Measurements from ENCODE around the gene GCK. TPM values are rescaled to one million over a fixed set of nuclear protein-coding genes. Genes with fewer than 3 reads are reported as not detected.

Gene GCK
- polyA plus RNA-seq, 1 of the 3 experiments (the other 2 are of a cell fraction): 1.6 TPM

DNA sequence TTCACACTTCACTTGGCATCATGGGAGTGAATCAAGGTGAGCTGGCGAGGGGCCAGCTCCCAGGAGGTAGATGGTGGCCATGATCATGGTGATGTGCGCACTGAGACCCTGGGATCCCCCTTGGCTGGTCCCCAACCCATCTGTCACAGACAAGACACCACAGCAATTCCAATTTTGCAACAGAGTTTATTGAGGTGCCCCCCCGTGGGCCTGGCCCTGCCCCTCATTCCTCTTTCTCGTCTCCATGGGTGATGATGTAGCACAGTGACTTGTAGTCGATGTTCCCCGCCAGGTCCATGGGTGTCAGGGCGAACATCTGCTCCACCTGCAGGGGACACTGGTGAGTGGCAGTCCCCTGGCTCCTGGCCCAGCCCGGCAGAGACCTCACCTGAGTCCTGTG lies 50.5 kb downstream of the GCK start:
- no peak overlapping the region for H2AFZ ChIP-seq (ENCODE audit: low read depth)
- no peaks in the 10 kb centered on the region for H3K27me3 ChIP-seq (ENCODE audit: insufficient read depth)
- no peak overlapping the region for H3K4me3 ChIP-seq (ENCODE audit: low read depth in 2 of 2, low read length in 1 of 2)
- no peak overlapping the region for H3K27ac ChIP-seq (ENCODE audit: low read depth in 2 of 2, low read length in 1 of 2)
- H3K79me2 ChIP-seq (ENCODE audit: insufficient read depth): no peaks in the 10 kb centered on the region
- POLR2A ChIA-PET: interaction anchor here (1.5 kb wide), 1 partner anchor 15 kb away, joined by 4 read pairs; the partner anchor contains the start of gene POLD2
- TF ChIP-seq, protein P1, sequence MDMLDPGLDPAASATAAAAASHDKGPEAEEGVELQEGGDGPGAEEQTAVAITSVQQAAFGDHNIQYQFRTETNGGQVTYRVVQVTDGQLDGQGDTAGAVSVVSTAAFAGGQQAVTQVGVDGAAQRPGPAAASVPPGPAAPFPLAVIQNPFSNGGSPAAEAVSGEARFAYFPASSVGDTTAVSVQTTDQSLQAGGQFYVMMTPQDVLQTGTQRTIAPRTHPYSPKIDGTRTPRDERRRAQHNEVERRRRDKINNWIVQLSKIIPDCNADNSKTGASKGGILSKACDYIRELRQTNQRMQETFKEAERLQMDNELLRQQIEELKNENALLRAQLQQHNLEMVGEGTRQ (IDR thresholded peaks at IDR 0.05; ENCODE audit: borderline replicate concordance, low read depth, low read length): no peak
- TF ChIP-seq NRF1 (IDR thresholded peaks at IDR 0.05; ENCODE audit: low read depth, low read length) (no peak), EP300 (IDR thresholded peaks at IDR 0.05; ENCODE audit: borderline replicate concordance in 1 of 2, low read depth in 1 of 2, low read length in 1 of 2) (no peak), RAD21 (IDR thresholded peaks at IDR 0.05; ENCODE audit: low read length) (no peak), CHD2 (IDR thresholded peaks at IDR 0.05; ENCODE audit: low read length, partially characterized antibody) (no peak)
- TF ChIP-seq, protein P2, sequence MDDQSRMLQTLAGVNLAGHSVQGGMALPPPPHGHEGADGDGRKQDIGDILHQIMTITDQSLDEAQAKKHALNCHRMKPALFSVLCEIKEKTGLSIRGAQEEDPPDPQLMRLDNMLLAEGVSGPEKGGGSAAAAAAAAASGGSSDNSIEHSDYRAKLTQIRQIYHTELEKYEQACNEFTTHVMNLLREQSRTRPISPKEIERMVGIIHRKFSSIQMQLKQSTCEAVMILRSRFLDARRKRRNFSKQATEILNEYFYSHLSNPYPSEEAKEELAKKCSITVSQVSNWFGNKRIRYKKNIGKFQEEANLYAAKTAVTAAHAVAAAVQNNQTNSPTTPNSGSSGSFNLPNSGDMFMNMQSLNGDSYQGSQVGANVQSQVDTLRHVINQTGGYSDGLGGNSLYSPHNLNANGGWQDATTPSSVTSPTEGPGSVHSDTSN (IDR thresholded peaks at IDR 0.05): no peak
- no peaks in the 10 kb centered on the region for H3K36me3 ChIP-seq (replicated peaks in 1 of 2; ENCODE audit: control insufficient read depth in 1 of 2, insufficient read depth in 2 of 2, low read length in 1 of 2)
- no peak overlapping the region for H3K4me2 ChIP-seq
- CTCF ChIA-PET: interaction anchor here (1.1 to 1.8 kb wide), 2 partner anchors 51 to 58 kb away, joined by 3 to 5 read pairs; partner anchors contain the start of gene GCK
- peaks cover 5% of the 10 kb centered on the region for H3F3A ChIP-seq (replicated peaks; ENCODE audit: insufficient read depth)
- H3K9ac ChIP-seq: no peak overlapping the region
- WGBS (ENCODE audit: low lambda C conversion rate): 79% methylated on average over 5 of the region's 8 CpGs
- no peak for DNase-seq
- no peaks in the 10 kb centered on the region for H4K20me1 ChIP-seq (ENCODE audit: insufficient read depth)
- no peaks in the 10 kb centered on the region for H3K9me2 ChIP-seq
- H3K4me1 ChIP-seq (ENCODE audit: control insufficient read depth in 1 of 2, insufficient read depth in 2 of 2, low read depth in 1 of 2, low read length in 1 of 2): peaks cover 0 to 5% of the 10 kb centered on the region in 2 experiments; a peak in 1 of 4 replicates
- no peaks in the 10 kb centered on the region for H3K9me3 ChIP-seq

DNA sequence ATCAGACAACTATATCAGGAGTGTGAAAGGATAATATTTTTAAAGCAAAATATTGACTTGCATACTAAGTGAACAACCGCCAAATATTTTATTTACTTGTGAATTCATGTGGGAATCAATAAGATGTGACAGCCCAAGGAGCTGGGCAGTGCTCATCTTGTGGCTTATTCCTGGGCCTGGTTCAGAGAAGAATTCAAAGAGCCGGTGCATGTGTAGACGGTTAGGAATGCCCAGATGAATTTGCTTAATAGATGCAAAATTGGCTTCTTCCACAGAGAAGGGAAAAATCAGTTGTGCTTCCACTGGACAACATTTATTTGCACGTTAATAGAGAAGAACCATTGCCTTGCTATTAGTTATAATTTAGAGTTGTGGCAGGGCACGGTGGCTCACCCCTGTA lies 52.5 kb downstream of the GCK start:
- H3K36me3 ChIP-seq (replicated peaks in 1 of 2; ENCODE audit: control insufficient read depth in 1 of 2, insufficient read depth in 2 of 2, low read length in 1 of 2): no peaks in the 10 kb centered on the region
- POLR2A ChIA-PET: no interaction called here

More for the DNA sequence above, 52.5 kb downstream of the GCK start:
- no peak overlapping the region for H3K4me3 ChIP-seq (ENCODE audit: low read depth in 2 of 2, low read length in 1 of 2)
- TF ChIP-seq, protein P3, sequence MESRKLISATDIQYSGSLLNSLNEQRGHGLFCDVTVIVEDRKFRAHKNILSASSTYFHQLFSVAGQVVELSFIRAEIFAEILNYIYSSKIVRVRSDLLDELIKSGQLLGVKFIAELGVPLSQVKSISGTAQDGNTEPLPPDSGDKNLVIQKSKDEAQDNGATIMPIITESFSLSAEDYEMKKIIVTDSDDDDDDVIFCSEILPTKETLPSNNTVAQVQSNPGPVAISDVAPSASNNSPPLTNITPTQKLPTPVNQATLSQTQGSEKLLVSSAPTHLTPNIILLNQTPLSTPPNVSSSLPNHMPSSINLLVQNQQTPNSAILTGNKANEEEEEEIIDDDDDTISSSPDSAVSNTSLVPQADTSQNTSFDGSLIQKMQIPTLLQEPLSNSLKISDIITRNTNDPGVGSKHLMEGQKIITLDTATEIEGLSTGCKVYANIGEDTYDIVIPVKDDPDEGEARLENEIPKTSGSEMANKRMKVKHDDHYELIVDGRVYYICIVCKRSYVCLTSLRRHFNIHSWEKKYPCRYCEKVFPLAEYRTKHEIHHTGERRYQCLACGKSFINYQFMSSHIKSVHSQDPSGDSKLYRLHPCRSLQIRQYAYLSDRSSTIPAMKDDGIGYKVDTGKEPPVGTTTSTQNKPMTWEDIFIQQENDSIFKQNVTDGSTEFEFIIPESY (IDR thresholded peaks at IDR 0.05; ENCODE audit: borderline replicate concordance, low read depth): no peak
- TF ChIP-seq, protein P1 (IDR thresholded peaks at IDR 0.05; ENCODE audit: borderline replicate concordance, low read depth, low read length): no peak
- CTCF ChIA-PET: interaction anchor here (1.8 kb wide), 1 partner anchor 53 kb away, joined by 5 read pairs; the partner anchor contains the start of gene GCK
- H3K27ac ChIP-seq (ENCODE audit: low read depth in 2 of 2, low read length in 1 of 2): no peak overlapping the region
- no peaks in the 10 kb centered on the region for H3K79me2 ChIP-seq (ENCODE audit: insufficient read depth)
- no peak overlapping the region for H2AFZ ChIP-seq (ENCODE audit: low read depth)
- no peak overlapping the region for H3K4me2 ChIP-seq
- H3F3A ChIP-seq (replicated peaks; ENCODE audit: insufficient read depth): no peaks in the 10 kb centered on the region
- no peaks in the 10 kb centered on the region for H3K9me3 ChIP-seq
- no peaks in the 10 kb centered on the region for H4K20me1 ChIP-seq (ENCODE audit: insufficient read depth)
- H3K4me1 ChIP-seq (ENCODE audit: control insufficient read depth in 1 of 2, insufficient read depth in 2 of 2, low read depth in 1 of 2, low read length in 1 of 2): peaks cover 0 to 5% of the 10 kb centered on the region in 2 experiments; a peak in 1 of 4 replicates
- no peaks in the 10 kb centered on the region for H3K27me3 ChIP-seq (ENCODE audit: insufficient read depth)
- H3K9me2 ChIP-seq: no peaks in the 10 kb centered on the region
- DNase-seq: no peak
- no peak overlapping the region for H3K9ac ChIP-seq
- 80% methylated on average over 5 of the region's 5 CpGs for WGBS (ENCODE audit: low lambda C conversion rate)

Data from SK-N-SH (cell line).